Right atrium auricular region (tissue), 2 donors: ENCODE results near the gene WNK2. TPM values are rescaled to one million over a fixed set of nuclear protein-coding genes. Genes with fewer than 3 reads are reported as not detected.

ENCODE experiments used
- DNase-seq: peaks from one replicate; pipeline ENCODE4 v3.0.0-alpha.2; 2019; ENCODE audit warnings: low spot score
- H3K27ac ChIP-seq, 2 donors: fragments of 200-600 bp; sonication (generic); 1 replicate in 1 of 2; 2 replicates in 1 of 2; pipeline ENCODE4 v1.5.1; 2016 to 2019
- H3K27me3 ChIP-seq, 2 donors: fragments of 200-600 bp; sonication (generic); one replicate each; pipeline versions ENCODE4 v1.5.1 to v1.6.0; 2017 to 2019
- H3K36me3 ChIP-seq: fragments of 200-600 bp; sonication (generic); one replicate; pipeline ENCODE4 v1.5.1; 2016
- H3K4me1 ChIP-seq, 2 donors: fragments of 200-600 bp; sonication (generic); one replicate each; pipeline versions ENCODE4 v1.5.1 to v1.6.0; 2017 to 2019
- H3K4me3 ChIP-seq, 2 donors: fragments of 200-600 bp; sonication (generic); 1 replicate in 1 of 2; 2 replicates in 1 of 2; pipeline ENCODE4 v1.5.1; 2017 to 2019; ENCODE audit warnings: mild to moderate bottlenecking in 1 of 2, moderate library complexity in 1 of 2
- H3K9me3 ChIP-seq, 2 donors: fragments of 200-600 bp; sonication (generic); one replicate each; pipeline ENCODE4 v1.5.1; 2019
- total RNA-seq, 2 donors: library from RNA; depleted of rRNA; stranded (reverse); fragments of >200 nt; gene quantifications; one replicate each; pipeline ENCODE4 v1.1.0, GENCODE V29; 2016
- TF ChIP-seq, protein P1 (sequence below), 2 donors: fragments of 200-600 bp; sonication (generic); IDR thresholded peaks; one replicate each; pipeline ENCODE4 v1.5.1; 2019; ENCODE audit warnings: antibody characterized with exemption in 2 of 2

Gene WNK2
- total RNA-seq, 2 donors from 2014 or later = 61.4 to 132 TPM

DNA sequence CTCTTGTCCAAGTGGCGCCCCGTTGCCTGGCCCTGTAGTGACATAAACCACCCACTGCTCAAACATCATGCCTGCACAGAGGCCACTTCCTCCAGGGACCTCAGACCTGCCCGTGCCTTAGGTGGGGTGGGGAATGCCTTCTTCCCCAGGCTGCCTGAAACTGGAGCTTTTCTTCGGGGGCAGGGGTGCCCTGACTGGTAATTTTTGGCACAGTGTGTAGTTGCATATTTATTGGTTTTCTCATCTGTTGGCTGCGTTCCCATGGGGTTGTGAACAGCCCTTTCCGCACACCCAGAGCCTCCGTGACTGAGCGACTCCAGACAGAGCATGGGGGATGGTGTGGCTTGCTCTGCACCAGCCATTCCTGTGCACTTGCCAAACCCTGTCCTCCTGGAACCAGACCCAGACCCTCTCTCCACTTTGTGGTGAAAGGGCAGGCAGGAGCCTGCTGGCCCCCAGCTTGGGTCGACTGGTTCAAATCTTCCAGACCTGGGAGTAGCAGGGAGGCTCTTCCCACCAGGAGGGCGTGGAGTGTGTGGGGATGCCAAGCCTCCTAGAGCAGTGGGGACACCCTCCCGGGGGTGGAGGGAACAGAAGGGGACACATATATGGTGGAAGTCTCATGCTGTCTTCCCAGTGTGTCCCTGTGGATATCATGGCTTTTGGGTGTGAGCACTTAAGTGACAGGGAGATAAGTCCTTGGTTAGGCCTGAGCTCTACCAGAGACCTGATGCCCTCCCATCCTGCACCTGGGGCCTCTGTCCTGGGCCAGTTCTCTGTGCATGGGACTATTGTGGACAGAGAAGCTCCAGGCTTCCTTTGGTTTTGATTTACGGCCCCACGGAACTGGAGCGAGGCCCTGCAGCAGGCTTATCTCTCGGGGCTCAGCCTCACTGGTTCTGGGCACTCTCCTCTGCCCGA, 39.6 kb downstream of the WNK2 start:
- H3K9me3 ChIP-seq = no peaks in the 10 kb centered on the region
- no peaks in the 10 kb centered on the region for H3K27me3 ChIP-seq
- H3K4me3 ChIP-seq = no peak overlapping the region
- H3K4me1 ChIP-seq = peaks cover 0 to 73% of the 10 kb centered on the region in 2 donors
- TF ChIP-seq, protein P1, sequence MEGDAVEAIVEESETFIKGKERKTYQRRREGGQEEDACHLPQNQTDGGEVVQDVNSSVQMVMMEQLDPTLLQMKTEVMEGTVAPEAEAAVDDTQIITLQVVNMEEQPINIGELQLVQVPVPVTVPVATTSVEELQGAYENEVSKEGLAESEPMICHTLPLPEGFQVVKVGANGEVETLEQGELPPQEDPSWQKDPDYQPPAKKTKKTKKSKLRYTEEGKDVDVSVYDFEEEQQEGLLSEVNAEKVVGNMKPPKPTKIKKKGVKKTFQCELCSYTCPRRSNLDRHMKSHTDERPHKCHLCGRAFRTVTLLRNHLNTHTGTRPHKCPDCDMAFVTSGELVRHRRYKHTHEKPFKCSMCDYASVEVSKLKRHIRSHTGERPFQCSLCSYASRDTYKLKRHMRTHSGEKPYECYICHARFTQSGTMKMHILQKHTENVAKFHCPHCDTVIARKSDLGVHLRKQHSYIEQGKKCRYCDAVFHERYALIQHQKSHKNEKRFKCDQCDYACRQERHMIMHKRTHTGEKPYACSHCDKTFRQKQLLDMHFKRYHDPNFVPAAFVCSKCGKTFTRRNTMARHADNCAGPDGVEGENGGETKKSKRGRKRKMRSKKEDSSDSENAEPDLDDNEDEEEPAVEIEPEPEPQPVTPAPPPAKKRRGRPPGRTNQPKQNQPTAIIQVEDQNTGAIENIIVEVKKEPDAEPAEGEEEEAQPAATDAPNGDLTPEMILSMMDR (IDR thresholded peaks at IDR 0.05) = no peak
- H3K36me3 ChIP-seq = no peaks in the 10 kb centered on the region
- DNase-seq = no peak
- peak overlapping the region; percentile 41 to 82 for H3K27ac ChIP-seq

DNA sequence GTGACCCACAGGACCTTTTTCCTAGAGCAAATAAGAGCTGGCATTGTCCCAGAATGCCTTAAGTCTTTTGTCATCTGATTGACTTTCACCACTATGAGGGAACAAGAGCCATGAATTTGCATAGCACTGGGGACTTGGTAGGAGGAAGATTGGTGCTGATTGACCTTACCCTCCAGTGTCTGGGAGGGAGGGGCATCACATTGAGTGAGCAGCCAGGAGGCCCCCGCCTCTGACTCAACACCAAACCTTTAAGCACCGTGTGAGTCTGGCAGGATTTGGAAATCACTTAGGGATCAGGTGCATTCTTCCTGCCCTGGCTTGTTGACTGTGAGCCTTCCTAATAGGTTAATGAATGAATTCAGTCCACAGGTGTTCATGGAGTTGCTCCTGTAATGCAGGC, 40.7 kb downstream of the WNK2 start:
- no peak overlapping the region for H3K4me3 ChIP-seq
- peaks cover 0 to 73% of the 10 kb centered on the region in 2 donors for H3K4me1 ChIP-seq
- H3K36me3 ChIP-seq = no peaks in the 10 kb centered on the region
- no peak for DNase-seq
- TF ChIP-seq, protein P1 (IDR thresholded peaks at IDR 0.05) = no peak
- no peaks in the 10 kb centered on the region for H3K27me3 ChIP-seq
- no peaks in the 10 kb centered on the region for H3K9me3 ChIP-seq
- peak overlapping the region; percentile 41 to 82 for H3K27ac ChIP-seq

DNA sequence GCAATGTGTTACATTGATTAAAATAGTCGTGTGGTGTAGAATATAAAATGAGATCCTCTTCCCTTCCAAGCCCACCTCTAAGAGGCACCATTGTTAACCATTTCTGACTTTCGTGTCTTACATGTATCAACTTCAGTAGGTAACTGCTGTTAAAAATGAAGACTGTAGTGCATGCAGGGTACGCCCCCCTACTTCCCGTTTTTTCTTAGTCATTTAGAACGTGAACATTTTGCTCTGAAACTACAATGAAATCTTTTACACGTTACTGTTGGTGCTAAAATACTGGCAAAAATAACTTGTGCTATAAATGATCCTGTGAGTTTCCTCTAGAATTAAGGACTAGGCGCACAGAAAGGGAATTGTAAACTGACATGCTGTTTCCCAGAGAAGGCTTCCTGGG, 41.5 kb downstream of the WNK2 start:
- H3K9me3 ChIP-seq = no peaks in the 10 kb centered on the region
- no peak overlapping the region for H3K4me3 ChIP-seq
- DNase-seq = no peak
- H3K36me3 ChIP-seq = no peaks in the 10 kb centered on the region
- peaks cover 0 to 73% of the 10 kb centered on the region in 2 donors for H3K4me1 ChIP-seq
- TF ChIP-seq, protein P1 (IDR thresholded peaks at IDR 0.05) = no peak
- peak overlapping the region; percentile 35 to 82 for H3K27ac ChIP-seq
- no peaks in the 10 kb centered on the region for H3K27me3 ChIP-seq

DNA sequence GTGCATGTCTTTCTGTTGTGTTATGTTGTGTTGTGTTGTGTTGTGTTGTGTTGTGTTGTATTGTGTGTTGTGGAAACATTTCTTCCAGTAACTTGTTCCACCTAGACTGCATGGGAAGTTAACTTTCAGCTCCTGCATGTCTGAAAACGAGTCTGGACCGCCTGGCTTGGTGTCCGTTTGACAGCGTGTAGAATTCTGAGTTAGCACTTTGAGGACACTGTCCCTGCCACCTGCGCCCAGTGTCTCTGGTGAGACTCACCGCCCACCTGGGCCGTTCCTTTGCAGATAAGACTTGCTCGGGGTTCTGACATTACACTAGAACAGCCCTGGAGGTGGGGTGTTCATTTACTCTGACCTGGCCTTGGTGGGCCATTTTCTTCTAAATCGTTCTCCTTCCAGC, 42.0 kb downstream of the WNK2 start:
- TF ChIP-seq, protein P1 (IDR thresholded peaks at IDR 0.05) = no peak
- Histone ChIP-seq H3K4me3 (no peak overlapping the region), H3K27me3 (no peaks in the 10 kb centered on the region), H3K27ac (peak overlapping the region; percentile 35 to 82), H3K36me3 (no peaks in the 10 kb centered on the region), H3K9me3 (no peaks in the 10 kb centered on the region), H3K4me1 (peaks cover 0 to 73% of the 10 kb centered on the region in 2 donors)
- DNase-seq = no peak

DNA sequence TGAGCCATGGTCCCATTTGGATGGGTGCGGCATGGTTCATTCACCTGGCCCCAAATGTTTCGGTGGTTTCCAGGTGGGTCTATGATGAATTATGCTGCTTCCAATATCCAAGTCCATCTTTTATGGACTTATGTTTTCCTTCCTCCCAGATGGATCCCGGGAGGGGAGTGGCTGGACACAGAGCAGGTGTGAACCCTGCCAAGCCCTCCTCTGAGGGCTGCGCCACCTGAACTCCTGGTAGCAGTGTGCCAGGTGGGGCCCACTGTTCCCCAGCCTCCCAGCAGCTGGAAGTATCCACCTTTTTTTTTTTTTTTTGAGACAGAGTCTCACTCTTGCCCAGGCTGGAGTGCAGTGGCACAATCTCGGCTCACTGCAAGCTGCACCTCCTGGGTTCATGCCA, 42.9 kb downstream of the WNK2 start:
- DNase-seq = no peak

More for the DNA sequence above, 42.9 kb downstream of the WNK2 start:
- peaks cover 0 to 81% of the 10 kb centered on the region in 2 donors for H3K4me1 ChIP-seq
- H3K4me3 ChIP-seq = no peak overlapping the region
- H3K36me3 ChIP-seq = no peaks in the 10 kb centered on the region
- TF ChIP-seq, protein P1 (IDR thresholded peaks at IDR 0.05) = no peak
- no peaks in the 10 kb centered on the region for H3K9me3 ChIP-seq
- H3K27ac ChIP-seq = peak overlapping the region in 1 of 2 donors; percentile 26
- no peaks in the 10 kb centered on the region for H3K27me3 ChIP-seq
